Peyer's patch (tissue), 4 donors: ENCODE data around the gene AP3D1.
"Not testable (repeated sequence)": the region's sequence is repeated elsewhere in the genome, so short reads cannot be mapped to it uniquely, and the experiment has no call there.

Experiments used
- CTCF ChIP-seq, 6 experiments: fragments of 450-650 bp in 4 of 6; fragments of 200-600 bp in 2 of 6; sonication (generic) in 1 of 6; IDR thresholded peaks; one replicate each; pipeline ENCODE4 v1.5.1; 2017 to 2019; ENCODE audit warnings: antibody characterized with exemption in 6 of 6, mild to moderate bottlenecking in 3 of 6, moderate library complexity in 1 of 6
- POLR2A ChIP-seq, 2 donors: fragments of 450-650 bp; IDR thresholded peaks; one replicate each; pipeline ENCODE4 v1.5.1; 2017; ENCODE audit warnings: antibody characterized with exemption in 2 of 2, mild to moderate bottlenecking in 2 of 2, moderate library complexity in 2 of 2

- TF ChIP-seq CTCF, POLR2A (IDR thresholded peaks at IDR 0.05): not testable (repeated sequence)
These were observed 23.1 kb downstream of the AP3D1 start for GRCh38 chr19:2128252-2128651.
